Neutrophil (primary cell): ENCODE data around the gene ARHGAP22.

Experiments
- H3K27ac ChIP-seq: fragments of 200-600 bp; sonication (generic); 2 replicates; pipeline ENCODE4 v1.5.1; 2016; ENCODE audit warnings: mild to moderate bottlenecking, moderate library complexity
- H3K27me3 ChIP-seq: fragments of 200-600 bp; sonication (generic); 2 replicates; pipeline ENCODE4 v1.6.0; 2016; ENCODE audit warnings: mild to moderate bottlenecking
- H3K36me3 ChIP-seq: fragments of 200-600 bp; sonication (generic); 2 replicates; pipeline ENCODE4 v1.5.1; 2017
- H3K4me1 ChIP-seq, 2 experiments: fragments of 200-600 bp in 1 of 2; sonication (generic) in 1 of 2; 1 replicate in 1 of 2; 2 replicates in 1 of 2; pipeline versions ENCODE4 v1.5.1 to v1.6.1; 2013 to 2016; ENCODE audit warnings: low read depth in 1 of 2, low read length in 1 of 2, mild to moderate bottlenecking in 1 of 2, moderate library complexity in 1 of 2; ENCODE audit not compliant: control insufficient read depth in 1 of 2, insufficient read depth in 1 of 2
- H3K4me3 ChIP-seq, 2 experiments: fragments of 200-600 bp in 1 of 2; sonication (generic) in 1 of 2; 1 replicate in 1 of 2; 2 replicates in 1 of 2; pipeline ENCODE4 v1.5.1; 2013 to 2016; ENCODE audit warnings: low read depth in 1 of 2, low read length in 1 of 2, mild to moderate bottlenecking in 1 of 2, moderate library complexity in 1 of 2
- H3K9me3 ChIP-seq: fragments of 200-600 bp; sonication (generic); 2 replicates; pipeline ENCODE4 v1.5.1; 2016
- TF ChIP-seq, protein P1 (sequence below): fragments of 200-600 bp; sonication (generic); IDR thresholded peaks from 2 replicates; pipeline ENCODE4 v1.5.1; 2016; ENCODE audit warnings: antibody characterized with exemption

The ARHGAP22 gene

DNA sequence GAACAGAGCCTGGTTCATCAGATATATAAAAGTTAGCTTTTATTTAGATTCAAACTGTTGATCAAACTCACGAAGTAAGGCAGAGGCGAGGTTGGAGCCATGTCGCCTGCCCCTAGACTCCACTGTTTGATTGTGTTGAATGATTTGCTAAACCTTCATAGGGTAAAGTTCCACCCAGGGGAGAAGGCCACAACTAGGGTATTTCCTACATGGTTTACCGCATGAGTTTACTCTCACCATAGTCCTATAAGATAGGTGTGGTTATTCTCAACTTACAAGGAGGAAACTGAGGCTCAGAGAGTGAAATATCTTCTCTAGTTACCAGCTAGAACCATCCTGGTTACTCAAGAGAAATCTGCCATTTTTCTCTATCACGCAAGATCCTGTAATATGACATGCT is 31.8 kb downstream of the ARHGAP22 start:
- Histone ChIP-seq H3K9me3 (no peaks in the 10 kb centered on the region), H3K4me1 (peaks cover 22 to 24% of the 10 kb centered on the region in 2 experiments), H3K27me3 (no peaks in the 10 kb centered on the region), H3K36me3 (no peaks in the 10 kb centered on the region), H3K4me3 (no peak overlapping the region), H3K27ac (no peak overlapping the region)
- TF ChIP-seq, protein P1, sequence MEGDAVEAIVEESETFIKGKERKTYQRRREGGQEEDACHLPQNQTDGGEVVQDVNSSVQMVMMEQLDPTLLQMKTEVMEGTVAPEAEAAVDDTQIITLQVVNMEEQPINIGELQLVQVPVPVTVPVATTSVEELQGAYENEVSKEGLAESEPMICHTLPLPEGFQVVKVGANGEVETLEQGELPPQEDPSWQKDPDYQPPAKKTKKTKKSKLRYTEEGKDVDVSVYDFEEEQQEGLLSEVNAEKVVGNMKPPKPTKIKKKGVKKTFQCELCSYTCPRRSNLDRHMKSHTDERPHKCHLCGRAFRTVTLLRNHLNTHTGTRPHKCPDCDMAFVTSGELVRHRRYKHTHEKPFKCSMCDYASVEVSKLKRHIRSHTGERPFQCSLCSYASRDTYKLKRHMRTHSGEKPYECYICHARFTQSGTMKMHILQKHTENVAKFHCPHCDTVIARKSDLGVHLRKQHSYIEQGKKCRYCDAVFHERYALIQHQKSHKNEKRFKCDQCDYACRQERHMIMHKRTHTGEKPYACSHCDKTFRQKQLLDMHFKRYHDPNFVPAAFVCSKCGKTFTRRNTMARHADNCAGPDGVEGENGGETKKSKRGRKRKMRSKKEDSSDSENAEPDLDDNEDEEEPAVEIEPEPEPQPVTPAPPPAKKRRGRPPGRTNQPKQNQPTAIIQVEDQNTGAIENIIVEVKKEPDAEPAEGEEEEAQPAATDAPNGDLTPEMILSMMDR = no peak

DNA sequence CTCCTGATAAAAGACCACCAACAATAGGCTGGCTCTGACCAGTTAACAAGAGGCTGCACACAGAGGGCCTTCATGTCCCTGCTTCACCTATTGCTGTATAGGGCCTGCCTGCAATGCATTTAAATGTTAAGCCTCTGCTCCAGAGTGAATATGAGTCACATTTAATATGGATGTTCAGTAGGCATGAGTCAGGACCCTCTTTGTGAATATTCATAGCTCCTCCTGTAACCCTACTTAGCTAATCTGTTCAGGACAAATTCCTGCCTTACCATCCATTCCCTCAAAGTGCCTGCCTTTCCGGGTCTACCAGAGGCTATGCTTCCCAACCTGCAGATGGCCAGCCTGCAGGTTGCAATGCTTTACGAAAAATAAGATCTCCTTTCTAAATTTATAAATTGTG is 32.5 kb downstream of the ARHGAP22 start:
- Histone ChIP-seq H3K27ac (no peak overlapping the region), H3K4me3 (no peak overlapping the region), H3K9me3 (no peaks in the 10 kb centered on the region), H3K36me3 (no peaks in the 10 kb centered on the region), H3K4me1 (peaks cover 18% of the 10 kb centered on the region in 2 experiments), H3K27me3 (no peaks in the 10 kb centered on the region)
- TF ChIP-seq, protein P1 = no peak

DNA sequence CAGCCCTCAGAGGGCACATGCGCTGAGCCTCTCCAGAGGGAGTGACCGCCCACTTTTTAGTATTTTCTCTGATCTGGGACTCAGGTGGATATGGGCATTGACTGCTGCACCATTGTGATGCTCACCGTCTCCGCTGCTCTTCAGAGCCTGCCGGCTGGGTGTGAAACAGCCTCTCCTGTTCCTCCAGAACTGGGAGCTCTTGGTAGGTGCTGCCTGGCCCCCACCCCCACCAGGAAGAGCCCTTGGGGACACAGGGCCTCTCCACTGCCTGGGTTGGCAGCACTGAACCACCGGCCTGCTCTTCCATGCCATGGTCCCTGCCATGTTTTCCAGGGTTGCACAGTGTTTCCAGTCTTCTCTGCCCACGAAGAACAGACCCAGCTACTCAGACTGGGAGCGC is 36.3 kb downstream of the ARHGAP22 start:
- Histone ChIP-seq H3K4me1 (no peaks in the 10 kb centered on the region), H3K9me3 (no peaks in the 10 kb centered on the region), H3K27ac (no peak overlapping the region), H3K27me3 (no peaks in the 10 kb centered on the region), H3K4me3 (no peak overlapping the region), H3K36me3 (no peaks in the 10 kb centered on the region)
- TF ChIP-seq, protein P1 = no peak

DNA sequence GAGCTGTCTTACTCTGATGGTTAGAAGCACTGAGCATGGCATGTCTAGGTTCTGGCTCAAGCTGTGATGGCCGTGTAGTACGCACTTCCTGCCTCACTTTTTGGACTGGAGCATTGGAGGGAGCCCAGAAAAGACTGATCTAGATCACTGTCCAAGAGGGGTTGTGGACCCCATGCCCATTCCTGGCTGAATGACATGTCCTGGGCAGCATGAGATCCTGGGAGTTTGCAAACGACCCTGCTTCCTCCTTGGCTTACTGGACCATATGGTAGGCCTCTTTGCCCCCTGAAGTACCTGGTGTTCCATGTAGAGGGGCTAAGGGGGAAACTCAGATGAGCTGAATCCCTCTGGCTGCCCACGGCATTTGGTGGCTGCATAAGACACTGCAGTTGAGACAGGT is 36.7 kb downstream of the ARHGAP22 start:
- Histone ChIP-seq H3K4me1 (no peaks in the 10 kb centered on the region), H3K27ac (no peak overlapping the region), H3K36me3 (no peaks in the 10 kb centered on the region), H3K4me3 (no peak overlapping the region), H3K9me3 (no peaks in the 10 kb centered on the region), H3K27me3 (no peaks in the 10 kb centered on the region)
- TF ChIP-seq, protein P1 = no peak

DNA sequence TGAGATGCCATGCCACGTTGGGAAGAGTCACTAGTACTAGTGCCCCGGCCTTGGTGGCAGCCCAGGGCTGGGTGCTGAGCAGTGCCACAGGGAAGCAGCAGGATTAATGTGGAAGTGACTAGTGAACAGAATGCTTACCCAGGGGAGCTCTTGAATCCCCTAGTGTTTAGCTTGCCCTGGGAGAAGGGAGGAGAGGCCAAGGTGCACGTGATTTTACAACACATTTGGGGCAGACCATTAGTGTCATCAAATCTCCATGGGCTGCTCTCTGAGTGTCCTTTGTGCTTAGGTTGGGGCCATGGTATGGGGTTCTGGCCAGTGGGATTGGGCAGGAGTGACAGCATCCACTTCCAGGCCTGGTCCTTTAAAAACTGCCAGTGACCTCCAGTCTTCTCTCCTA is 37.5 kb downstream of the ARHGAP22 start:
- TF ChIP-seq, protein P1 = no peak
- Histone ChIP-seq H3K27ac (no peak overlapping the region), H3K27me3 (no peaks in the 10 kb centered on the region), H3K36me3 (no peaks in the 10 kb centered on the region), H3K4me1 (no peaks in the 10 kb centered on the region), H3K4me3 (no peak overlapping the region), H3K9me3 (no peaks in the 10 kb centered on the region)
